ENCODE measurements around the gene KLK12.

DNA sequence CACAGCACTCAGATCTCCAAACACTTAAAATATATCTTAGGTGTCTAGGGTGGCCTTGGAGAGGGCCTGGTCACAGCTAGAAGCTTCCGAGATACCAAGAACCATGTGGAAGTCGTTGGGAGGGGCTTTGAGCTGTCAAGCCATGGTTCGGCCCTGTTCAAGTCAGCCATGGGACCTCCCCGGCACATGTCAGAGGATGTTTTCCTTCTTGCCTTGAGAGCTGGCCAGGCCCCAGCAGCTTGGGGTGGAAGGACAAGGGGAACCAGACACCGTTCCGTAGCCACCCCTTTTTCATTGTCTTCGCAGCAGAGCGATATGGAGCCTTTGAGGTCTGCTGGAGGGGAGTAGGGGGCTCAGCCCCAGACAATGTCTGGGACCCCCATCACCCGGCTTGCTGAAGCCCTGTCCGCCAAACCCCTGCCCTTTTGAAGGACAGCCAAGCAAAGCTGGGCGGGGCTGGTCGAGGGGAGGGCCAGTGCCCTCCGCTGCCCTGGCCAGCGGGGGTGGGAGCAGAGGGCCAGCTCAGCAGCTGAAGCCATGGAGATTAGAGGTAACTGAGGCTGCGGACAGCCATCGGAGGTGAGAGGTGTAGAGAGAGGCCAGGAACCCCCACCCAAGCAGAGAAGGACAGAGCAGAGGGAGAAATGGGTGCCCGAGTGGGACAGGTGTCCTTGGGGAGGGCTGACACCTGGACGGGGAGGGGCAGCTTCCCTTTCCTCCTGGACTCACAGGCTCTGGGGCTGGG lies 8.8 kb downstream of the KLK12 start:
- TF ChIP-seq, protein P1, sequence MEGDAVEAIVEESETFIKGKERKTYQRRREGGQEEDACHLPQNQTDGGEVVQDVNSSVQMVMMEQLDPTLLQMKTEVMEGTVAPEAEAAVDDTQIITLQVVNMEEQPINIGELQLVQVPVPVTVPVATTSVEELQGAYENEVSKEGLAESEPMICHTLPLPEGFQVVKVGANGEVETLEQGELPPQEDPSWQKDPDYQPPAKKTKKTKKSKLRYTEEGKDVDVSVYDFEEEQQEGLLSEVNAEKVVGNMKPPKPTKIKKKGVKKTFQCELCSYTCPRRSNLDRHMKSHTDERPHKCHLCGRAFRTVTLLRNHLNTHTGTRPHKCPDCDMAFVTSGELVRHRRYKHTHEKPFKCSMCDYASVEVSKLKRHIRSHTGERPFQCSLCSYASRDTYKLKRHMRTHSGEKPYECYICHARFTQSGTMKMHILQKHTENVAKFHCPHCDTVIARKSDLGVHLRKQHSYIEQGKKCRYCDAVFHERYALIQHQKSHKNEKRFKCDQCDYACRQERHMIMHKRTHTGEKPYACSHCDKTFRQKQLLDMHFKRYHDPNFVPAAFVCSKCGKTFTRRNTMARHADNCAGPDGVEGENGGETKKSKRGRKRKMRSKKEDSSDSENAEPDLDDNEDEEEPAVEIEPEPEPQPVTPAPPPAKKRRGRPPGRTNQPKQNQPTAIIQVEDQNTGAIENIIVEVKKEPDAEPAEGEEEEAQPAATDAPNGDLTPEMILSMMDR (IDR thresholded peaks at IDR 0.05), result no peak
- no peak for TF ChIP-seq POLR2AphosphoS5 (IDR thresholded peaks at IDR 0.05)
- no peak for TF ChIP-seq EP300 (IDR thresholded peaks at IDR 0.05)
- no peak for TF ChIP-seq POLR2A (IDR thresholded peaks at IDR 0.05; ENCODE audit: low read depth)

Measured in esophagus muscularis mucosa (tissue), 4 donors.